ENCODE measurements around the gene C9orf50. TPM values are rescaled to one million over a fixed set of nuclear protein-coding genes. Genes with fewer than 3 reads are reported as not detected.

The C9orf50 gene
- total RNA-seq, 1 experiment from 2014 or later: not detected

DNA sequence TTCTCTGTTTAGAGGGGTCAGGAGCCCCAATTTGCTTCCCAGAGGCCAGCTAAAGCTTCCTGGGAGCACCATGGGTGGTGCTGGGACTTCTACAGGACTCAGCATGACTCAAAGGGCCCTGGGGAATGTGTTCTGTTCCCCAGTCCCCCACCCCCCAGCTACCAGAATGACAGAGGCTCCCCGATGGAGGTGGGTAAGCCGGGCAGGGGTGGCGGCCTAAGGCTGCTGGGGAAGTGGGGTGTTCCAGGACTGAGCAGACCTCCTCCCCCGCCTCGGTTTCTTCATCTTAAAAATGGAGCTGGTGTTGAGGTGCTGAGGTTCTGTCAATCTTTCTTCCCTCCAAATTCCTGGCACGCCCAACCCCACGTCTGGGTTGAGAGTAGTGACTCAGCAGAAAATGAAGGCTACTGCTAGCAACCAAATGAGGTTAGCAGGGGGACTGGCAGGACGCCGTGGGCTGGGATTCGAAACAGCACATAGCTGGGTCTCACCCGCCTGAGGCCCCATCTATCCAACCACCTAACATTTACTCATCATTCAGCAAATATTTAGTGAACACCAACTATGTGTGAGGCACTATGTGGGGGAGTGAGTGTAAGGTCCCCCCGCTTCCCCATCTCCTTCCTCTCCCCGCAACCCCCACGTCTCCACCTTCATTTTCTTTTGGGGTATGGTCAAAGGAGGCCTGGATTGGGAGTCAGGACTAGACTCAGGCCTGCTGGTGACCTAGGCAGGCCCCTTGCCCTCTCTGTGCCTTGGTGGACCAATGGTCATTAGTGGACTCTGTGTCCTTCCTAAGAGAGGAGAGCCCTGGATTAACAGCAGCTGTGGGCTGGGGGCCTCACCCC lies 50.2 kb downstream of the C9orf50 start:
- DNase-seq (ENCODE audit: low read depth): peak; percentile 98

DNA sequence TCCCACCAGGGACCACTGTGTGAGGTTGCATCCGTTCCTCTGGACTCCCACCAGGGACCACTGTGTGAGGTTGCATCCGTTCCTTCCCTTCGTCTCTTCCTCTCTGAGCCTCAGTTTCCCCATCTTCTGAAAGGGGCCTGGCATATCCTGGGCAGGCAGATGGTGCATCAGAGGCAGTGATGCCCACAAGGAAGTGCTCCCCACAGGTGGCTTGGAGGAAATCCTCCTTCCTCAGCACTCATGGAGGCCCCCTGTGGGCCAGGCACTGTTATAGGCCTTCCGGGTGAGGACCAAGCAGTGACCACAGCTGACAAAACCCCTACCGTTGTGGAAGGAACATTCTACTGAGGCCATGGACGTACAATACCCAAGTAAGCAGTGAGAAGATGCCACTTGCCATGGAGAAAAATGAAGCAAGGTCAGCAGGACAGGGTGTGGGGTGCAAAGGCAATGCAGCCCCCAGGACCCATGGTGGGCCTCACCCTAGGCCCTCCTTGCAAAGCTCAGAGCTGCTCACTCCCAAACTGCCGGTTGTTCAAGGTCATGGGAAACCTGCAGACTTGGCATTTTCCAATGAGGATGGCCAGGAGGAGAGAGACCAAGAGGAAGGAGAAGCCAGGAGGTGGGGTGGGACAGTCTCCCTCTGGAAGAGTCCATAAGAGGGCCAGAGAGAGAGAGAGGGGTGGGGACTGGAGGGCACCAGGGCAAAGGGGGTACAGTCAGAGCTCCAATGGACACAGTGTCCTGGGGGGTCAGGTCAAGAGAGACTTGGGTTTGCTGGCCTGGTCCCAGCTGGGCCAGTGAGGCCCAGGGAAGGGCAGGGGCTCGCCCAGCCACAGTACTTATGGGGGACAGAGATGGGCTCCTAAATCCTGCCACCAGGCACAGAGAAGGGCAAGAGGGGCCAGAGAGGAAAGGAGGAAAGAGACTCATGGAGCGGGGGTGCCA lies 51.1 kb downstream of the C9orf50 start:
- peak; percentile 73 for DNase-seq (ENCODE audit: low read depth)

DNA sequence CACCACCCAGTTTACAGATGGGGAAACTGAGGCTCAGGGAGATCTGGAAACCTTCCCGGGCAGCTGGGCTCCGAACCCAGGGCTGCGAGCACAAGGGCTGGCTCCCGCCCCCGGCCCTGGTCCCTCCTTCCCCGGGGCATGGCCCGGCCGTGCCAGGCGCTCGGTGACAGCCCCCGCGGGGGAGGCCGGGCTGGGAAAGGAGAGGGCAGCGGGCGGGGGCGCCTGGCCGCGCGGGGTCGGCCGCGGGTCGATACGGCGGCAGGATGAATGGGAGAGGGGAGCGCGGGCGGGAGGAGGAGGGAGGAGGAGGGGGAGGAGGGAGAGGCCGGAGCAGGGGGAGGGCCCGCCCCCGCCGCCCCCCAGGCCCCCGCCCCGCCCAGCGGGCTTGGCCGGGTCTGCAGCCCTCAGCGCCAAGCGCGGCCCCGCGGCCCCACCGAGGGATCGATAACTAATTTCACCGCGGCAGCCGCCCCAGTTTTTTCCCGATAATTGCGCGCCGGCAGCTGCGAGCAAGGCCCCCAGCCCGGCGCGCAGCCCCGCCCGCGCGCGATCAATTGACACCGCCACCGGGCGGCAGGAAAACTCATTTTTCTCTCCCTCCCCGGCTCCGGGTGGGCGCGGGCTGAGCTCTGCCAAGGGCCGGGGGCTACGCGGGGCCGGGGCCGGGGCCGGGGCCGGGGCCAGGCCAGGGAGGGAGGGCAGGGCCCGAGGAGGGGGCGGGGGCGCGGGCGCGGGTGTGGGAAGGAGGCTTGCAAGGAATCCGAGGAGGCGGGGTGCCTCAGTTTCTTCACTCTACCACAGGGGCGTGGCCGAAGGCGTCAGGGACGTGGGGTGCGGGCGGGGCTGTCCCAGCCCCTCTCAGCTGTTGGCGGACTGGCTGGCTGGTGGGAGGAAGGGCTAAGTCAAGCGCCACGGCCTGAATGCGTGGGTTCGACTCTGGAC lies 52.1 kb downstream of the C9orf50 start:
- DNase-seq (ENCODE audit: low read depth): peak; percentile 56

DNA sequence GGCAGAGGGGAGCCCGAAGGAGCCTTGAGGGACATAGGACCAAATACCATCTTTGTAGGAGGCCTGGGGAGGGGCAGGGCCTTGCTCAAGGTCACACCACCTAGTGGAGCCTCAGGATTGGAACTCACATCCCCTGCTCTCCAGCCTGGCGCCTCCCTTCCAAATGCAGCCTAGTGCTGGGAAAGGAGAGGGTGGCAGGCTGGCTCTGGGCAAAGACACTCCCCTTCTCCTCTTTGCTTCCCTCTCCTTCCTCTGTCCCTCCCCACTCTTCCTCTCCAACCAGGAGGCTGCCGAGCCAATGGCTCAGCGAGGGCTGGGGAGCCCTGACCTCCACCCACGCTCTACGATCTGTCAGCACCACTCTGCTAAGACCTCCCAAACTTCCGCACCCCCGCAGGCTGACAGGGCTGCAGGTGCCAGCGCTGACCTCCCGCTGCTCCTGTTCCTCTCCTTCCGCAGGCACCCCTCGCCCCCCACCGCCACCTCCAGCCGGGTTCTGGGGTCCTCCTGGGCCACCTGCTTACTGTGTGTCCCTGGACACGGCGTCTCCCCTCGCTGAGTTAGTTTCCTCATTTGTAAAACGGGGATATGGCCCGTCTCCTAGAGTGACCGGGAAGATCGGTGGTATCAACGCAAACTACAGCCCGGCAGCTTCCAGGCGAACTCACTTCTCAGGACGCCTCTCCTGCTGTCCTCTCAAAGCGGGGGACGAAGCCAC lies 52.9 kb downstream of the C9orf50 start:
- DNase-seq (ENCODE audit: low read depth): peak; percentile 92

DNA sequence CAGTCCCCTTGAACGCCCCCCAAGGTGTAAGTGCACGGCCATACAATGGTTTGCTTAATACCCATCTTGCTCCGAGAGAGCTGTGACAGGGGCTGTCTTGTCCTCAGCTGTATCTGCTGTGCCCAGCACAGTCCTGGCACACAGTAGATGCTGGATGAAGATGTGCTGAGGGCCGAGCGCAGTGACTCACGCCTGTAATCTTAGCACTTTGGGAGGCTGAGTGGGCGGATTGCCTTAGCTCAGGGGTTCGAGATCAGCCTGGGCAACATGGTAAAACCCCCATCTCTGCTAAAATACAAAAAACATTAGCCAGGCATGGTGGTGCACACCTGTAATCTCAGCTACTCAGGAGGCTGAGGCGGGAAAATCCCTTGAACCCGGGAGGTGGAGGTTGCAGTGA lies 53.6 kb downstream of the C9orf50 start:
- no peak for DNase-seq (ENCODE audit: low read depth)

DNA sequence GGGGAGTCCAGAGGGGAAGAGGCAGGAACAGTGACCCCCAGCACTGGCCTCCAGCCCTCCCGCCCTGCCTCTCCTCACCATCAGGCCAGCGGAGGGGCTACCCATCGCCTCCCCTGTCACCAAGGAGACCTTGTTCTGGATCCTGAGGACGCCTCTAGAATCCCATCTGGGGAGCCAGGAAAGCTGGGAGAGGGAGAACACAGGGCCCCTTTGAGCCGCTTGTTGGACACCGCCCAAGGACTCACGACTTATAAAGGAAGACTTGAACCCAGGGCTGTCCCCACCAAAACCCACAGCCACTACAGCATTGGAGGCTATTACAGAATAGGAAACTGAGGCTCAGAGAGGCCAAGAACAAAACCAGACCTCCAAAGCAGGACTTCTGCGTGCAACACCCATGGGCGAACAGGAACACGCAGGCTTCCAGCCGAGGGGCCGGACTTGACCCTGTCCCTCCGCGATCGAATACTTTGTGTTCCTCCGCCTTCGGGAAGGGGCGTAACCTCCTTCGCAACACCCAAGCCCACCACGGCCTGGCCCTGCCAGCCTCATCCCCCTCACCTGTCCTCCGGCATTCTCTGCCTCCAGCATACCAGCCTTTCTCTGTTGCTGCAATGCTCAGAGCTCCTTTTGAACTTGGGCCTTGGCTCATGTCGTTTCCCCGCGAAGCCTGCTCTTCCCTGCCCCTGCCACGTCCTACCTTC lies 54.2 kb downstream of the C9orf50 start:
- DNase-seq (ENCODE audit: low read depth): no peak

DNA sequence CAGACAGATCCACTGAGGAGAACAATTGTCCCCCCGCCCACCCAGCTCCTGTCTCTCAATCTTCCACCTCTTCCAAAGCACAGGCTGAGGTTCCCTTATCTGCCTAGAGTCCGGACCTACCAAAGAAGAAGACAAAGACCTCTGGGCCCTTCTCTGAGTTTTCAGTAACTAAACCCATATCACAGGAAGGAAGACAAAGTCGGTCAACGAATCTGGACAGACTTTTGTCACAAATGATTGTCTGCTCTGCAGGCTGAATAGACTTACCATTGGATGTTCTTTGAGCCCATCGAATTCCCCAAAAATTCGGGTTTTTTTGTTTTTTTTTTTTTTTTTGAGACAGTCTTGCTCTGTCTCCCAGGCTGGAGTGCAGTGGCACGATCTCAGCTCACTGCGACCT lies 58.0 kb downstream of the C9orf50 start:
- no peak for DNase-seq (ENCODE audit: low read depth)

DNA sequence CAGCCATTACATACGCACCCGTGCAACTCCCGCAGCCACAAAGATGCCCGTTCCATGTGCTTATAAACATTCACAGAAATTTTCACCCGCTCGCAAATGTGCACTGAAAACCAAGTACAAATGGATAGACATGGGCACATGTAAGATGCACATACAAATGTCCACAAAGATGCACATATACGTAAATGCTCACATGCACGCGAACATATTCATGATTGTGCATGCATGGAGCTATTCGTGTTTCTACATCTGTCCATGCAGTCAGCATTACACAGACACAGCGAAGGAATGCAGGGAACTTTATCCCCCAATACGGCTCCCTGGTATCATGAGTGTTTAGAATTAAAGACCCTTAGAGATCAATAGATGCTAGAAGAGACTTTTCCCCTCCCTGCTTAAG lies 58.4 kb downstream of the C9orf50 start:
- DNase-seq (ENCODE audit: low read depth): no peak

Other genes with a start within 250 kb of the C9orf50 start
- gene NTMT1, start 5.1 kb upstream of the C9orf50 start, total RNA-seq (2014; rRNA removed; shearing (Covaris generic)): 77.0 and 79.5 TPM in 2 replicates
- 17.4 TPM in 2 replicates for gene ASB6, start 21.1 kb upstream of the C9orf50 start, total RNA-seq (2014; rRNA removed; shearing (Covaris generic))
- gene PRRX2, start 44.5 kb upstream of the C9orf50 start, total RNA-seq (2014; rRNA removed; shearing (Covaris generic)): 0.17 and 0.20 TPM in 2 replicates
- gene PTGES, start 131.9 kb upstream of the C9orf50 start, total RNA-seq (2014; rRNA removed; shearing (Covaris generic)): 0.10 and 1.0 TPM in 2 replicates
- 68.5 and 74.6 TPM in 2 replicates for gene TOR1B, start 182.1 kb upstream of the C9orf50 start, total RNA-seq (2014; rRNA removed; shearing (Covaris generic))
- gene TOR1A, start 203.0 kb upstream of the C9orf50 start, total RNA-seq (2014; rRNA removed; shearing (Covaris generic)): 100 and 104 TPM in 2 replicates
- 49.9 and 51.4 TPM in 2 replicates for gene C9orf78, start 214.2 kb upstream of the C9orf50 start, total RNA-seq (2014; rRNA removed; shearing (Covaris generic))
- 5.5 and 18.0 TPM in 2 replicates for gene USP20, start 214.4 kb upstream of the C9orf50 start, total RNA-seq (2014; rRNA removed; shearing (Covaris generic))